ENCODE measurements around the gene SCAMP4. TPM values are rescaled to one million over a fixed set of nuclear protein-coding genes. Genes with fewer than 3 reads are reported as not detected.
A peak's percentile ranks its signal among the peaks of the same experiment; 100 is the strongest.

The SCAMP4 gene
- total RNA-seq, 1 experiment from 2014 or later, result 18.4 TPM

DNA sequence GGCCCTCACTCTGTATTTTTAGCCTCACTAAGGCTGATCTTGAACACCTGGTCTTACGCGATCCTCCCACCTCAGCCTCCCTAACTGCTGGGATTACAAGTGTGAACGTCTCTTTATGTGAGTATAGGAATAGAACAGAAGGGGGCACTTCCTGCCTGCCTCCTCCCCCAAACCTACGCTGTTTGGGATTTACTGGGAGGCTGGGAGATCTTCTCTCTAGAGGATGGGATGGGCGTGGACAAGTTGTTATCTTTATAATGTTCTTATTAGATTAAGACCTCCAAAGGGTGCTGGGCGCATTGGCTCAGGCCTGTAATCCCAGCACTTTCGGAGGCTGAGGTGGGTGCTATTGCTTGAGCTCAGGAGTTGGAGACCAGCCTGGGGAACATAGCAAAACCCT, 32.9 kb downstream of the SCAMP4 start:
- peaks cover 15% of the 10 kb centered on the region for H3K4me1 ChIP-seq (ENCODE audit: low read length)
- H3K9me2 ChIP-seq (replicated peaks; ENCODE audit: insufficient read depth, low read length), result no peaks in the 10 kb centered on the region
- no peaks in the 10 kb centered on the region for H3K36me3 ChIP-seq (ENCODE audit: insufficient read depth, low read length)
- no peak for DNase-seq
- H3K4me3 ChIP-seq (ENCODE audit: low read length), result no peak overlapping the region
- H2AFZ ChIP-seq (ENCODE audit: low read length), result no peak overlapping the region
- H3K4me2 ChIP-seq (ENCODE audit: low read depth, low read length, poor library complexity, severe bottlenecking), result no peak overlapping the region
- no peak overlapping the region for H3K9ac ChIP-seq (ENCODE audit: low read length)
- peaks cover 4% of the 10 kb centered on the region; the same call in 1 of the 2 replicates for H3K9me3 ChIP-seq (ENCODE audit: low read length)
- H3K79me2 ChIP-seq (ENCODE audit: low read length), result peaks cover 18% of the 10 kb centered on the region
- H4K20me1 ChIP-seq (ENCODE audit: insufficient read depth, low read depth, low read length), result peaks cover 4% of the 10 kb centered on the region; the same call in 1 of the 2 replicates
- no peak overlapping the region for H3K27ac ChIP-seq (ENCODE audit: low read length)
- H3K27me3 ChIP-seq (ENCODE audit: low read length), result no peaks in the 10 kb centered on the region

DNA sequence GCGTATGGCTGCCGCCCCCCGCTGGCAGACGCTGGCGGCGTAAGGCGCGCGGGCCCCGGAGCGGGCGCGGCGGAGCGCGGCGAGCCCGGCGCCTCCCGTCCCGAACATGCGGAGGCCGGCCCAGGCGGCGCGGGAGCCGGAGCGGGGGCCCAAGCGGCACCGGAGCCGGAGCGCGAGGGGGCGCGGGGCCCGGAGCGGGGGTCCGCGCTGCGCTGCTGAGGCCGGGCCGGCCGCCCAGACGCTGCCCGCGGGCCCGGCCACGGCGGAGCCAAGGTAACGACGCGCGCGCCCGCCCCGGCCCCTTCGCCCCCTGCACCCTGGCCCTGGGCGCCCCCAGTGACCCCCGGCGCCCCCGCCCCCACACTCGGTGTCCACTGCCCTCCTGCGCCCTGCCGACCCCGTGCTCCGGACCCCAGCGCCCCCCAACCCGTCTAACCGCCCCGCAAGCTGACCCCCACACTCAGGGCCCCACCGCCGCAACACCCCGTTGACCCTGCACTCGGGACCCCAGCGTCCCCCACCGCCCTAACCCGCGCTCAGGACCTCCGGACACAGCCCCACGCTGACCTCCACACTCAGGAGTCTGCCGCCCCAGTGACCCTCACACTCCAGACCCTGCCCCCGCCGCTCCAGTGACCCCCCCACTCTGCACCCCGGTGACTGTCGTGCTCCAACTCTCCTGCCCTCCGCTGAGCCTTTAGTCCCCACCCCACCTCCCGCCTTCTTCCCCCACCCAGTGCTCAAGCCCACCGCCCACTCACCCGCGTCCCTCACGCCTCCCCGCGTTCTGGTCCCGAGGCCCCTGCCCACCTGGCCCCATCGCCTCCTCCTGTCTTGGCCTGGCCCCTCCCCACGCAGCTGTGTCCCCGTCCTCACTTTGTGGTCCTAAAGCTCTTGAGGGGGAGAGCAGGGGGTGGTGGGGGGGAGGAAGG, 36.2 kb downstream of the SCAMP4 start, which contains the start of gene CSNK1G2:
CSNK1G2 (plus strand) TSS at position 27 of the 932 bp plus-strand sequence. CDS start 28,601 bp downstream, outside the sequence.
- Histone ChIP-seq H3K27me3 (ENCODE audit: low read length) (no peaks in the 10 kb centered on the region), H3K9ac (ENCODE audit: low read length) (peak within 1 kb of the TSS; percentile 97), H4K20me1 (ENCODE audit: insufficient read depth, low read depth, low read length) (peaks cover 15% of the 10 kb centered on the region; the same call in 1 of the 2 replicates), H3K9me2 (replicated peaks; ENCODE audit: insufficient read depth, low read length) (no peaks in the 10 kb centered on the region), H3K36me3 (ENCODE audit: insufficient read depth, low read length) (no peaks in the 10 kb centered on the region), H3K4me3 (ENCODE audit: low read length) (peak within 1 kb of the TSS; percentile 97), H3K4me2 (ENCODE audit: low read depth, low read length, poor library complexity, severe bottlenecking) (peak within 1 kb of the TSS; percentile 93), H3K4me1 (ENCODE audit: low read length) (peaks cover 22% of the 10 kb centered on the region), H3K79me2 (ENCODE audit: low read length) (peaks cover 47% of the 10 kb centered on the region), H2AFZ (ENCODE audit: low read length) (peak within 1 kb of the TSS; percentile 17), H3K9me3 (ENCODE audit: low read length) (no peaks in the 10 kb centered on the region), H3K27ac (ENCODE audit: low read length) (peak within 1 kb of the TSS; percentile 87)
- peak; percentile 56 for DNase-seq

DNA sequence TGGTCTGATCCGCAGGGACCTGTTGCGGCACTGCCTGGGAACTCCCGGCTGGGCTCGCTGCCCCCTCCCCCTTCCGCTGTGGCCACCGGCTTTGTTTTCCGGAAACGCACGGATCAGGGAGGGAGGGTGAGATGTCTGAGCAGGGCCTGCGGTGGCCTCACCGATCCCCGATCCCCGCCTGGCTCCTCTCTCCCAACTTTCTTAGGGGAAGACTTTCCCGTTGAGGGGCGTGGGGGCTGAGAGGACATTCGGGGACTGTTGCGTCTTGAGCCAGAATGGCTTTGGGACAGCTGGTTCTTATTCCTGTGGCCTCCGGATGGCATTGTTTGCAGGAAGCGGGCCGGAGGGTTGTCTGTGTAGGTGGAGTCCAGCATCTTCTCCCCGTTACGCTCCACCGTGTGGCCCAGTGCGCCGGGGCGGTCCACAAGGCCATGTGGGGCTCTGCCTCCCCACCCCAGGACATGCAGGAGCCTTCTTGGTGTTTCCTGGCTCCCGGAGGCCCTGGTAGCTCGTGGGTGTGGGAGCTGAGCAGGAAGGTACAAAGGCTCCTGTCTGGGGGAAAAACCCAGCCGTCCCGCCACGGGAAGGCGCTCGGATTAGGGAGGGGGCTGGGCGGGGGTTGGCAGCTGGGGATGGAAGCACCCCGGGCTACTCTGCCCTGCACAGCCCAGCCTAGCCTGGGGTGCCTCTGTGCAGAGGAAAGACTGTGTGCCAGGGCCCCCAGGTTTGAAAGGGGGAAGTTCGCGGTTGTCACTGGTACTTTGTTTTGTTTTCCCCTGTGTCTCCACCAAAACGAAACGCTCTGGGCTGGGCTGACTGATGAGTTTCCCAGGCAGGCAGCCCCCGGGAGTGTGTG, 37.1 kb downstream of the SCAMP4 start:
- peaks cover 19% of the 10 kb centered on the region; the same call in 1 of the 2 replicates for H4K20me1 ChIP-seq (ENCODE audit: insufficient read depth, low read depth, low read length)

DNA sequence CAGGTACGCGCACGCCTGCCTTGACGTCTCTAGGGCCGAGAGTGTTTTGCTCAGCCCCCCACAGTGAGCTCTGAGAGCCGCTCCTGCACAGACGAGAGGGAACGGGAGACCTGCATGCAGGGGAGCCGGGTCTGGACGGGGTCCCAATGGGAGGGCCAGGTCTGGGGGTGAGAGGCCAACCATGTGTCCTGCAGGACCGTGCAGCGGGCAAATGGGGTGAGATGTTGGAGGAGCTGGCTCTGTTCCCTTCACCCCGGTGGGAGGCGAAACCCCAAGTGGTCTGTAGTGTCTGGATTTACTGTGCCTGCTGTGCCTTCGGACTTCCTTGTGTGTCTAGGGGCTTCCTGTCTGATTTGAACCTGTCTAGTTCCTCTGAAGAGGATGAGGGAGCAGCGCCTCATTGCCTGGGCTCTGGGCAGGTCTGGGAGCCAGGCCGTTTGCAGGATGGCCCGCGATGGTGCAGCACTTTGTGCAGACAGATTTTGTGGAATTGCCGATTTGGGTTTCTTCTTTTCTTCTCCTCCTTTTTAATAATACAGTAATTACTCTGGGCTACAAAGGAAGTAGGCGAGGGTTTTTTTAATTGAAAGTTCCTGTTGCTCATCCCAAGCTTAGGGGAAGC, 37.8 kb downstream of the SCAMP4 start:
- Histone ChIP-seq H4K20me1 (ENCODE audit: insufficient read depth, low read depth, low read length) (peaks cover 20% of the 10 kb centered on the region; the same call in 1 of the 2 replicates), H3K36me3 (ENCODE audit: insufficient read depth, low read length) (no peaks in the 10 kb centered on the region), H3K4me2 (ENCODE audit: low read depth, low read length, poor library complexity, severe bottlenecking) (peak overlapping the region; percentile 90), H3K79me2 (ENCODE audit: low read length) (peaks cover 61% of the 10 kb centered on the region), H3K9me2 (replicated peaks; ENCODE audit: insufficient read depth, low read length) (no peaks in the 10 kb centered on the region), H3K4me1 (ENCODE audit: low read length) (peaks cover 22% of the 10 kb centered on the region), H3K4me3 (ENCODE audit: low read length) (peak overlapping the region; percentile 97), H3K27ac (ENCODE audit: low read length) (peak overlapping the region; percentile 87), H3K9ac (ENCODE audit: low read length) (peak overlapping the region; percentile 97), H3K9me3 (ENCODE audit: low read length) (no peaks in the 10 kb centered on the region), H2AFZ (ENCODE audit: low read length) (no peak overlapping the region), H3K27me3 (ENCODE audit: low read length) (no peaks in the 10 kb centered on the region)
- no peak for DNase-seq

More for the DNA sequence above, 37.1 kb downstream of the SCAMP4 start:
- peak overlapping the region; percentile 90 for H3K4me2 ChIP-seq (ENCODE audit: low read depth, low read length, poor library complexity, severe bottlenecking)
- H3K36me3 ChIP-seq (ENCODE audit: insufficient read depth, low read length), result no peaks in the 10 kb centered on the region
- peak overlapping the region; percentile 97 for H3K9ac ChIP-seq (ENCODE audit: low read length)
- H3K9me2 ChIP-seq (replicated peaks; ENCODE audit: insufficient read depth, low read length), result no peaks in the 10 kb centered on the region
- H3K4me3 ChIP-seq (ENCODE audit: low read length), result peak overlapping the region; percentile 97
- no peaks in the 10 kb centered on the region for H3K27me3 ChIP-seq (ENCODE audit: low read length)
- peak overlapping the region; percentile 87 for H3K27ac ChIP-seq (ENCODE audit: low read length)
- H3K4me1 ChIP-seq (ENCODE audit: low read length), result peaks cover 22% of the 10 kb centered on the region
- peak; percentile 80 for DNase-seq
- H3K9me3 ChIP-seq (ENCODE audit: low read length), result no peaks in the 10 kb centered on the region
- peaks cover 54% of the 10 kb centered on the region for H3K79me2 ChIP-seq (ENCODE audit: low read length)
- H2AFZ ChIP-seq (ENCODE audit: low read length), result no peak overlapping the region

DNA sequence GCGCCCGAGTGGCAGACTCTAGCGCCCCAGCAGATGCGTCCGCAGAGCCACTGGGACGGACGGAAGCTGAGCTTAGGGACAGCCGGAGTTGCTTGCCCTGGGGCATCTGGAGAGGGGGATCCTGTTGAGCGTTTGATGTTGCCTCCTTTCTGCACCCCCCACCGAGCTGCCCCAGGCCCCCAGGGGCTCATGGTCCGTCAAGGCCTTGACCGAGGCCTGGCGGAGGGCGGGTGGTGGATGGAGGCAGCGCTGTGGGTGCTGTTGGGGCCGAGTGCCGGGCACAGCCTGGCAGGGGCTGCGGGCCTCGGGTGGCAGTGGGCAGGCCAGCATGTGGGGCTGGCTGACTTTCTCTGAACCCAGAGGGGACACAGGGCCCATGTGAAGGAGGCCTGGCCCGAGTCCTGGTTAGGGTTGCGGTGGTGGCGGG, 38.5 kb downstream of the SCAMP4 start:
- Histone ChIP-seq H3K4me1 (ENCODE audit: low read length) (peaks cover 22% of the 10 kb centered on the region), H3K4me3 (ENCODE audit: low read length) (peak overlapping the region; percentile 97), H3K27me3 (ENCODE audit: low read length) (no peaks in the 10 kb centered on the region), H2AFZ (ENCODE audit: low read length) (no peak overlapping the region), H3K27ac (ENCODE audit: low read length) (no peak overlapping the region; the same call in 1 of the 2 replicates), H3K36me3 (ENCODE audit: insufficient read depth, low read length) (no peaks in the 10 kb centered on the region), H3K9ac (ENCODE audit: low read length) (peak overlapping the region; percentile 97; the same call in 1 of the 2 replicates), H3K4me2 (ENCODE audit: low read depth, low read length, poor library complexity, severe bottlenecking) (peak overlapping the region; percentile 90), H3K9me3 (ENCODE audit: low read length) (no peaks in the 10 kb centered on the region), H3K79me2 (ENCODE audit: low read length) (peaks cover 65% of the 10 kb centered on the region), H3K9me2 (replicated peaks; ENCODE audit: insufficient read depth, low read length) (no peaks in the 10 kb centered on the region), H4K20me1 (ENCODE audit: insufficient read depth, low read depth, low read length) (peaks cover 23% of the 10 kb centered on the region; the same call in 1 of the 2 replicates)
- no peak for DNase-seq

DNA sequence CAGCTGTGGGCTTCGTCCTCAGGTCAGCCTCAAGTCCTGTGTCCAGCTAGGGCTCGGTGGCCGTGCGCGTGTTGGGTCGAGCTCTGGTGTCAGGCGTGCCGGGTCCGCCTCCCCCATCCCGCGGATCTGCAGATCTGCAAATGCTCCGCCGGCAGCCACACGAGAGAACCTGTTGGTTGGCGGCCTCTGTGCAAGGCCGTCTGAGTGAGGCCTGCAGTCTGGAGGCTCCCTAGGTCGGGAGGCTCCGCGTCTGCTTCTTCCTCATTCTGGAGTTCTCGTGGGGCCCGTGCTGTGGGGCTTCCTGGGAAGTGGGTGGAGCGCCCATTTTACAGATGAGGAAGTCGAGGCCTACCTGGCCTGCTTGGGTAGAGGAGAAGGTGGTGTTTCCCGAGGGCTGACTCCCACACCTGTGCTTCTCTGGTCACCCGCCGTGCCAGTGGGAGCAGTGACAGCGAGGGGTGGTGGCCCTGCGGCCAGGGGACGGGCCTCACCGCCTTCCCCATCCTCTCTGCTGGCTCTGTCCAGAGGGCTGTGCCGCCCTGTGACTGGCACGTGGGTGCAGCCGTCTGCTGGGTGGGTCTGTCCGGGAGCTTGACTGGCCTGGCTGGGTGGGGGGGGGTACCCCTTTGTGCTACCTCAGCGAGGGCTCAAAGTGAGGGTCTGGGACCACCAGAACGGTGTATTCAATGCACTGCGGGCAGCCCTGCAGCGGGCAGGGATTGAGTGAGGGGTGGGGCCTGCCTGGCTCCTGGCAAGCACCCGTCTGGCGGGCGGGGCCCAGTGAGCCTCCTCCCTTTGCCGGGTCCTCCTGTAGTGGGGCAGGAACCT, 39.1 kb downstream of the SCAMP4 start:
- Histone ChIP-seq H3K36me3 (ENCODE audit: insufficient read depth, low read length) (no peaks in the 10 kb centered on the region), H3K27ac (ENCODE audit: low read length) (no peak overlapping the region), H3K4me3 (ENCODE audit: low read length) (no peak overlapping the region), H3K9me2 (replicated peaks; ENCODE audit: insufficient read depth, low read length) (no peaks in the 10 kb centered on the region), H3K79me2 (ENCODE audit: low read length) (peaks cover 71% of the 10 kb centered on the region), H3K4me2 (ENCODE audit: low read depth, low read length, poor library complexity, severe bottlenecking) (no peak overlapping the region), H4K20me1 (ENCODE audit: insufficient read depth, low read depth, low read length) (peaks cover 24% of the 10 kb centered on the region; the same call in 1 of the 2 replicates), H3K9ac (ENCODE audit: low read length) (no peak overlapping the region), H3K4me1 (ENCODE audit: low read length) (peaks cover 22% of the 10 kb centered on the region), H3K27me3 (ENCODE audit: low read length) (no peaks in the 10 kb centered on the region), H2AFZ (ENCODE audit: low read length) (no peak overlapping the region), H3K9me3 (ENCODE audit: low read length) (no peaks in the 10 kb centered on the region)
- DNase-seq, result no peak

DNA sequence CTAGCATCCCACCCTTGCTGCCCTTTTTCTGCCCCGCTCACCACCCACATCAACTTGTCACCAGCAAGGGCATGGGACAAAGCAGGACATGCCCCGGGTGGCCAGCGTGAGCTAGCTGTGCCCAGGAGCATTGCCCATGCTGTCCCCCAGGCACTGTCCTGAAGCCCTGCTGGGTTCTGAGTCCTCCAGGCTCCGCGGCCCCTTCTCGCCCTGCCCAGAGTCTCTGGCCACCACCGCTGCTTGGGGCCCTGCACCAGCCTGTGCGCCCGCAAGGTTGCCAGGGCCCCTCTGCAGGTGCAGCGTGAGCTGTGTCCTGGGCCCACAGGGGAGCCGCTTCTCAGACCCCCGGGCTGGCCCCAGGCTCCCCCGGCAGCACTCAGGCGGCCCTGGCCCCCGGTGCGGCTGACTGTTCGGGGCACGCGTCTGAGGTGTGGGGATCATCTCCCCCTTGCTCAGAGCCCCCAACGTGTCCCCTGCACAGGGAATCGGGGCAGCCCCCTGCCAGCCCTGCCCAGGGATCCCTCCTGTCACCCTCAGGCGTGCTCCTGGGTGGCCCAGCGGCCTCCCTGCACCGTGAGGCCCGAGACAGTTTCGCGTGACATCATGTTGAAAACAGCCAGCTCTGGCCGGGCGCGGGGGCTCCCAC, 39.8 kb downstream of the SCAMP4 start:
- no peak overlapping the region for H2AFZ ChIP-seq (ENCODE audit: low read length)
- H3K9ac ChIP-seq (ENCODE audit: low read length), result no peak overlapping the region
- H3K27me3 ChIP-seq (ENCODE audit: low read length), result no peaks in the 10 kb centered on the region
- H3K4me2 ChIP-seq (ENCODE audit: low read depth, low read length, poor library complexity, severe bottlenecking), result no peak overlapping the region
- no peak overlapping the region for H3K4me3 ChIP-seq (ENCODE audit: low read length)
- no peak overlapping the region for H3K27ac ChIP-seq (ENCODE audit: low read length)
- H3K9me2 ChIP-seq (replicated peaks; ENCODE audit: insufficient read depth, low read length), result no peaks in the 10 kb centered on the region
- H3K36me3 ChIP-seq (ENCODE audit: insufficient read depth, low read length), result no peaks in the 10 kb centered on the region
- peaks cover 17% of the 10 kb centered on the region for H3K4me1 ChIP-seq (ENCODE audit: low read length)
- no peaks in the 10 kb centered on the region for H3K9me3 ChIP-seq (ENCODE audit: low read length)
- peaks cover 76% of the 10 kb centered on the region for H3K79me2 ChIP-seq (ENCODE audit: low read length)
- DNase-seq, result no peak
- H4K20me1 ChIP-seq (ENCODE audit: insufficient read depth, low read depth, low read length), result peaks cover 24% of the 10 kb centered on the region; the same call in 1 of the 2 replicates
